NCI-H187 treated with DMSO at 0.1 percent for 48 hours (cell line): Measurements from ENCODE around the gene AATK.
"Not testable (repeated sequence)": the region's sequence is repeated elsewhere in the genome, so short reads cannot be mapped to it uniquely, and the experiment has no call there.

Source experiments
- DNase-seq: peaks from one replicate; lab custom pipeline; 2025; lab: John Stamatoyannopoulos, UW

Gene AATK

DNA sequence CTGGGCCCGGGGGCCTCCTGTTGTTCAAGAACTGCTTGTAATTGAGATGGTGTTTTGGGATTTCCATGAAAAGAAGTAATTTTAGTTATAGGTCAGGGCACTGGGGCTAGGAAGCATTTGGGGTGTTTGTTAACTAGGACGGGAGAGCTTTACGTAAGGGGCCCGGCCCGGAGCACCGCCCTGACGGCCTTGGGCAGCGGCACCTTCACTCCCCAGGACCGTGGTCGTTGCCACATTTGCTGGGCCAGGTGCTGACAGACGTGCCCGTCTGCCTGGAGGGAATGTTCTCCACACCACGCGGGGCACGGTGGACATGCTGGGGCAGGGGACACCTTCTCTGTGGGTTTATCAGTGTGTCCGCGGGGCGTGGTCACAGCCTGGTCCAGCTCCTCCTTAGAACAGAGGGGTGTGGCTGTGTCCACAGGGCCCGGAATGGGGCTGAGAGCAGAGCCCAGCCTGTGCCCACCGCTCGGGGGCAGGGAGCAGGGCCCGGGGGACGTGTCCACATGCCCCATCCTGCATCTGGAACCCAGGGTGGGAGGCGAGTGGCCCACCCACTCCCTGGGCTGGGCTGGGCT lies 73.4 kb downstream of the AATK start:
- no peak for DNase-seq

- DNase-seq = no peak
These were observed 74.1 kb downstream of the AATK start for GRCh38 chr17:81091774-81092517.

DNA sequence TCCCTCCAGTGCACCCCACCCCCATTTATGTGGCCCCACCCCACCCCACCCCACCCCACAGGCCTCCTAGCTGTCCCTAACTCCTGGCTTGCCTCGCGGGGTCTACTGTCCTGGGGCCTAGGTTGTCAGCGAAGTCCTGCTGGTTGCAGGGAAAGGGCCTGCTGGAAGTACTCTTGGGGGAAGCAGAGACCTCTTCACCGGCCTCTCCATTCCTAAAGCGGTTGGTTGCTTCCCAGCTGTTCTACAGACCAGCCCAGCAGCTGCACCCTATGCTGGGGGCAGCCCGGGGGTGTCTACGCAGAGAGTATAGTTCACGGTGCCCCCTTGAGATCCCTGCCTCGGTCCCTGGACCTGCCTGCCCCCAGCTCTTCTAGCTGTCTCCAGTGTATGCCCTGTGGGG lies 74.9 kb downstream of the AATK start:
- no peak for DNase-seq

- DNase-seq = no peak
These were observed 75.5 kb downstream of the AATK start for GRCh38 chr17:81090361-81091136.

DNA sequence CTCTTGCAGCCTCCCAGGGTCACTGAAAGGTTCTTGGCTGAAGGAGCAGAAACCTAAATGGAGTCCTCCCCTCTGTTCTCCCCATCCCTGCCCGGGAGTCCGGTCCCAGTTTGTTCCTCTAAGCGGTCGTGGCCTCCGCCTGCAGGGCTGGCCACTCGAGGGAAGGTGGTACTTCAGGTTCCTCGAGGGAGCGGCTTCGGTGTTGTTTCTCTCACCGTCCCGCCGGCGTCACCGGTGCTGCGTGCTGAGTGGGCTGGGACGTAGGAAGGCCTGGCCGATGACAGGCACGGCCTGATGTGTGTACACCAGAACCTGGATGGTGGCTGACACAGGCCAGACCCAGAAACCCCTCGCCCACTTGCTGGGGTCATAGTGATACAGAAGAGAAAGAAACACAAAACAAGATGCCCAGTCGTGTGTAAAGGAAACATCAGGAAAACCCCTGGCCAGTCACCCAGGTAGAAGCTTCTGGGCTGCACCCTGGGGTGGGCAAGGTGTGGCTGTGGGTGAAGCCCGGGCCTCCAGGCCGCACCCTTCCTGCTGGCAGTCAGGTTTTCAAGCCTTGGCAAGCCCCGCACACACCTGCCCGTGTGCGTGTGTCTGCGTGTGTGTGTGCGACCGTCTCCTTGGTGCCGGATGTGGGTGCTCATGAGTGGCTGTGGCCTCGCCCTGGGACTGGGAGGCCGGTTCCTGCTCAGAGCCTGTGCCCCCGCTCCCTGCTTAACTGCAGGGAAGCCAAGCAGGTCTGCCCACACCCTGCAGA lies 79.1 kb downstream of the AATK start:
- no peak for DNase-seq

DNA sequence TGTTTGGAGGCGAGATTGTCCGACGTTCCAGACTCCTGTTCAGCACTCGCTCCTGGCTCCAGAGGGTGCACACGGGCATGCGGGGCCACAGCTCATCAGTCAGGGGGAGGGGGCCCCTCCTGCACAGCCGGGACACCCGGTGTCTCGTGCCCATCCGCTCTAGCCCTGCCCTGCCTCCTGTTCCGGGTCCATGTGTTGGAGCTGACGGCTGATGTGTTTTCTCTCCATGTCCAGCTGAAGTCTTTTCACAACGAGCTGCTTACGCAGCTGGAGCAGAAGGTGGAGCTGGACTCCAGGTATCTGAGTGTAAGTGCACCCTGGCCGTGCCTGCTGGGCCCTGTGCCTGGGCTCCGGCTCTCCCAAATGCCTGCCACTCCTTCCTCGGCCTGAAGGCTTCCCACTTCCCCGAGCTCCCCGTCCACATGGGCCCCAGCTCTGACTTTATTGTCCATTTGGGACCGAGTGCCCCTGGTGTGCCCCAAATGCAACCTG lies 80.6 kb downstream of the AATK start:
- DNase-seq = no peak

GRCh38 chr17:81084680-81085419 lies 81.2 kb downstream of the AATK start:
- DNase-seq = no peak

- no peak for DNase-seq
These were observed 82.8 kb downstream of the AATK start for GRCh38 chr17:81083125-81083765.

GRCh38 chr17:81082177-81083073 lies 83.6 kb downstream of the AATK start:
- DNase-seq = no peak

- DNase-seq = no peak
These were observed 84.5 kb downstream of the AATK start for GRCh38 chr17:81081222-81082176.

DNA sequence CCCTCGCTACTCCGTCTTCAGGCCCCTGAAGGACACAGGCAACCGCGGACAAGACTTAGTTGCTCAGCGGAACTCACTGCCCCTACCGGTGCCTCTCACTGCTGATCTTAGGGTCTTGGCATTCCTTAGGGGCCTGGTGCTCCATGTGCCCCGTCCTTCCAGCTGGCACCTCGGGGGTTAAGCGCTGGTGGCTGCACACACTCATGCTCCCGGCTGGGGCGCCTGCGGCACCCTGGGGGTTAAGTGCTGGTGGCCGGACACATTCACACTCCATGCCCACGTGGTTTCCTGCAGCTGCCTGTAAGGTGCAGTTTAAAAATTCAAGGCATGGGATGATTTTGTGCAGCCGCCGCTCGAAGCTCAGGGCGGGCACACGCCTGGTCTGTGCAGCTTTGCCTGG lies 86.0 kb downstream of the AATK start:
- no peak for DNase-seq

DNA sequence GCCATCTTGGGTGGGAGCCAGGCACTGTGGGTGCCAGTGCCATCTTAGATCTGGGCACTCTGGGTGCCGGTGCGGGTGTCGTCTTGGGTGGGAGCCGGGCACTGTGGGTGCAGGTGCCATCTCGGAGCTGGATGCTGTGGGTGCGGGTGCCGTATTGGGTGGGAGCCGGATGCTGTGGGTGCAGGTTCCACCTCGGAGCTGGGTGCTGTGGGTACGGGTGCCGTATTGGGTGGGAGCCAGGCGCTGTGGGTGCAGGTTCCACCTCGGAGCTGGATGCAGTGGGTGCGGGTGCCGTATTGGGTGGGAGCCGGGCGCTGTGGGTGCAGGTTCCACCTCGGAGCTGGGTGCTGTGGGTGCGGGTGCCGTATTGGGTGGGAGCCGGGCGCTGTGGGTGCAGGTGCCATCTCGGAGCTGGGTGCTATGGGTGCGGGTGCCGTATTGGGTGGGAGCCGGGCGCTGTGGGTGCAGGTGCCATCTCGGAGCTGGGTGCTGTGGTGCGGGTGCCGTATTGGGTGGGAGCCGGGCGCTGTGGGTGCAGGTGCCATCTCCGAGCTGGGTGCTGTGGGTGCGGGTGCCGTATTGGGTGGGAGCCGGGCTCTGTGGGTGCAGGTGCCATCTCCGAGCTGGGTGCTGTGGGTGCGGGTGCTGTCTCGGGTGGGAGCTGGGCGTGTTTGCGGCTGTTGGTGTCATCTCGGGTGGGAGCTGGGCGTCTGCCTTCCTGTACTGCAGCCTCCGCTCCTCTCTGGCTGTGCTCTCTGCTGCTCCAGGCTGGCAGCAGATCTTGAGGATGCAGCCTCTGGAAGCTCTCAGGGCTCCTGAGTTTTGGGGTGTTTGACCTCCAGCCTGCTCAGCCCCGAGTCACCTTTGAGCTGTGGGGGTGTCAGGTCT lies 87.8 kb downstream of the AATK start:
- not testable (repeated sequence) for DNase-seq

DNA sequence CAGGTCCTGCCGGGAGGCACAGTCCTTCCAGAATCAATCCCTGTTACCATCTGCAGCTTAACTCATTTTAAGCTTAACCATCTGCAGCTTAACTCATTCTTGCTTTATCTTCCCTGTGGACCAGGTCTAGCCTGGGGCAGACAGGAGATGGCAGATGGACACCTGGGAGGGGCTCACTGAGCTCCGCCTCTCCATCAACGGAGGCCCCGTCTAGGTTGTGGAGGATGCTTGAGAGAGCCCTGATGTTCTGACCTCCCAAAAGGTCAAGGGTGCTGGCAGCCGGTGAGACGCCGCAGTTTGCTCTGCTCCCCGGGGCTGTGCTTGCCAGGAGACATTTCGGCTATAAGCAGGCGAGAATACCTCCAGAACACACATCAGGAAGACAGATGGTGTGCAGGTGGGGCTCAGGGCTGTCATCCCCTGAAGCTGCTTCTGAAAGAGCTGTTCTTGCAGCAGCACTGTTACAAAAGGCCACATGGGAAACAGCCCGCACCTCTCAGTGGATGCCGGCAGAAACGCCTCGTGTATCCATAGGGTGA lies 89.8 kb downstream of the AATK start:
- peak; percentile 35 for DNase-seq

DNA sequence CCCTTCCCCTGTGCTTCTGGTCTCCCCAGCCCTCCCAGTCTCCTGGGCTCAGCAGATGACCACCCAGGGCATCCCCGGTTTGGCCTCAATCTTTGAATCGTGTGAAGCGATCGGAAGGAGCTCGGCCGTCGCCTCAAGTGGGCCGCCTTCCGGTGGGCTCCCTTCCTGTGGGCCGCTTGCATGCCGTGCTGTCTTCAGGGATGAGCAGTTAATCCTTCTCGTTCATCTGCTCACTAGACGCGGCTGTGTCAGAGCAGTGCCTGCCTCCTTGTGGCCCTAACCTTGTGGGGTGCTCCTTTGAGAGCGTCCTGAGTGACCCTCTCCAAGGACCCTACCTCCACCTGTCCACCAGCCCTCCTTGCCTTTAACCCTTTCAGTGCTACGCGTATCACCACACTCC lies 90.7 kb downstream of the AATK start:
- no peak for DNase-seq

- DNase-seq = no peak
These were observed 91.1 kb downstream of the AATK start for GRCh38 chr17:81074875-81075274.

DNA sequence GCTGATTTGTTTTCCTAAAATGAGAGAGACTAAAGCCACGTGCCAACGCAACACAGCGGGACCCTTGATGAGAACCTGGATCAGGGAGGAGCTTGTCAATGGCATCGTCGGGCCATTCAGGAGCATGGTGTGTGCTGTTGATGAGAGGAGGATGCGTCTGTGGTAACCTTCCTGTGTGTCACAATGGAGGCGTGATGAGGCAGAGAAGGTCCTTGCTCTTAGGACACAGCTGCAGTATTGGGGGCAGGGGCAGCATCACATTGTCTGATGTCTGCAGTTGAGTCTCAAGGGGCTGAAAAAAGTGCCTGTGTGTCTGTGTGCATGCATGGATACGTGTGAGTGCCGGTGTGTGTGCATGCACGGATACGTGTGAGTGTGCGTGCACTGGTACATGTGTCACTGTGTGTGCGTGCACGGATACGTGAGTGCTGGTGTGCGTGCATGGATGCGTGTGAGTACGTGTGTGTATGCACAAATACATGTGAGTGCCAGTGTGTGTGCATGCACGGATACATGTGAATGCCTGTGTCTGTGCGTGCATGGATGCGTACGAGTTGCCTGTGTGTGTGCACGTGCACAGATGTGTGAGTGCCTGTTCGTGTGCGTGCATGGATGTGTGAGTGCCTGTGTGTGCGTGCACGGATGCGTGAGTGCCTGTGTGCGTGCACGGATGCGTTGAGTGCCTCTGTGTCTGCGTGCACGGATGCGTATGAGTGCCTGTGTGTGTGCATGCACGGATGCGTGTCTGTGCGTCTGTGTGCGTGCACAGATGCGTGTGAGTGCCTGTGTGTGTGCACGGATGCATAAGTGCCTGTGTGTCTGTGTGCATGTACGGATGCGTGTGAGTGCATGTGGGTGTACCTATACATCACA lies 91.8 kb downstream of the AATK start:
- DNase-seq = no peak
